ENCODE data around the gene PCNX1. TPM values are rescaled to one million over a fixed set of nuclear protein-coding genes. Genes with fewer than 3 reads are reported as not detected.

Gene PCNX1
- polyA plus RNA-seq, 3 donors = 7.3 to 26.7 (median 8.1) TPM

GRCh38 chr14:70988452-70988851 is 81.2 kb downstream of the PCNX1 start:
- peak overlapping the region in 1 of 2 donors; percentile 73 for H3K4me3 Mint-ChIP-seq
- Histone ChIP-seq H3K9ac (ENCODE audit: insufficient read depth, low read length, poor library complexity, severe bottlenecking) (no peak overlapping the region), H2AFZ (ENCODE audit: insufficient read depth, low read depth, low read length, poor library complexity, severe bottlenecking) (no peak overlapping the region), H3K9me3 (replicated peaks in 1 of 2; ENCODE audit: control insufficient read depth in 1 of 2, insufficient read depth in 1 of 2, low read length in 2 of 2) (no peaks in the 10 kb centered on the region), H3K4me3 (replicated peaks in 1 of 3; ENCODE audit: low read depth in 2 of 3, low read length in 3 of 3) (no peak overlapping the region), H3K27ac (ENCODE audit: low read depth in 1 of 2, low read length in 2 of 2) (no peak overlapping the region), H4K20me1 (ENCODE audit: insufficient read depth, low read length) (peaks cover 28% of the 10 kb centered on the region), H3K4me1 (ENCODE audit: control insufficient read depth in 1 of 2, insufficient read depth in 2 of 2, low read length in 2 of 2) (no peaks in the 10 kb centered on the region), H3K79me2 (ENCODE audit: insufficient read depth, low read length) (peaks cover 27% of the 10 kb centered on the region), H3K4me2 (replicated peaks; ENCODE audit: extremely low read depth, low read length, poor library complexity, severe bottlenecking) (no peak overlapping the region), H3K27me3 (ENCODE audit: control insufficient read depth in 2 of 2, insufficient read depth in 2 of 2, low read length in 2 of 2) (no peaks in the 10 kb centered on the region), H3K36me3 (replicated peaks in 1 of 2; ENCODE audit: control insufficient read depth in 1 of 2, insufficient read depth in 2 of 2, low read length in 2 of 2) (peaks cover 18 to 40% of the 10 kb centered on the region in 2 donors)
- H3K27ac Mint-ChIP-seq = peak overlapping the region in 2 of 7 donors; percentile 22 to 38
- H3K4me1 Mint-ChIP-seq = no peaks in the 10 kb centered on the region
- no peaks in the 10 kb centered on the region for H3K27me3 Mint-ChIP-seq (ENCODE audit: low read depth in 3 of 3)
- TF ChIP-seq, protein P1, sequence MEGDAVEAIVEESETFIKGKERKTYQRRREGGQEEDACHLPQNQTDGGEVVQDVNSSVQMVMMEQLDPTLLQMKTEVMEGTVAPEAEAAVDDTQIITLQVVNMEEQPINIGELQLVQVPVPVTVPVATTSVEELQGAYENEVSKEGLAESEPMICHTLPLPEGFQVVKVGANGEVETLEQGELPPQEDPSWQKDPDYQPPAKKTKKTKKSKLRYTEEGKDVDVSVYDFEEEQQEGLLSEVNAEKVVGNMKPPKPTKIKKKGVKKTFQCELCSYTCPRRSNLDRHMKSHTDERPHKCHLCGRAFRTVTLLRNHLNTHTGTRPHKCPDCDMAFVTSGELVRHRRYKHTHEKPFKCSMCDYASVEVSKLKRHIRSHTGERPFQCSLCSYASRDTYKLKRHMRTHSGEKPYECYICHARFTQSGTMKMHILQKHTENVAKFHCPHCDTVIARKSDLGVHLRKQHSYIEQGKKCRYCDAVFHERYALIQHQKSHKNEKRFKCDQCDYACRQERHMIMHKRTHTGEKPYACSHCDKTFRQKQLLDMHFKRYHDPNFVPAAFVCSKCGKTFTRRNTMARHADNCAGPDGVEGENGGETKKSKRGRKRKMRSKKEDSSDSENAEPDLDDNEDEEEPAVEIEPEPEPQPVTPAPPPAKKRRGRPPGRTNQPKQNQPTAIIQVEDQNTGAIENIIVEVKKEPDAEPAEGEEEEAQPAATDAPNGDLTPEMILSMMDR (IDR thresholded peaks at IDR 0.05) = no peak
- intact Hi-C loops (cut with micrococcal nuclease) = no loop called here
- DNase-seq = no peak
- peaks cover 0 to 2% (median 0%) of the 10 kb centered on the region in 7 donors for H3K9me3 Mint-ChIP-seq
- WGBS (ENCODE audit: insufficient coverage) = 86% methylated on average over 1 of the region's 10 CpGs
- peaks cover 27 to 30% of the 10 kb centered on the region in 2 donors for H3K36me3 Mint-ChIP-seq

GRCh38 chr14:70993931-70994330 is 86.7 kb downstream of the PCNX1 start:
- Histone ChIP-seq H3K4me1 (ENCODE audit: control insufficient read depth in 1 of 2, insufficient read depth in 2 of 2, low read length in 2 of 2) (peaks cover 0 to 6% of the 10 kb centered on the region in 2 donors), H3K36me3 (replicated peaks in 1 of 2; ENCODE audit: control insufficient read depth in 1 of 2, insufficient read depth in 2 of 2, low read length in 2 of 2) (peaks cover 20 to 47% of the 10 kb centered on the region in 2 donors), H3K79me2 (ENCODE audit: insufficient read depth, low read length) (peaks cover 5% of the 10 kb centered on the region), H3K27me3 (ENCODE audit: control insufficient read depth in 2 of 2, insufficient read depth in 2 of 2, low read length in 2 of 2) (no peaks in the 10 kb centered on the region), H3K4me3 (replicated peaks in 1 of 3; ENCODE audit: low read depth in 2 of 3, low read length in 3 of 3) (no peak overlapping the region), H3K4me2 (replicated peaks; ENCODE audit: extremely low read depth, low read length, poor library complexity, severe bottlenecking) (no peak overlapping the region), H3K27ac (ENCODE audit: low read depth in 1 of 2, low read length in 2 of 2) (no peak overlapping the region), H3K9ac (ENCODE audit: insufficient read depth, low read length, poor library complexity, severe bottlenecking) (no peak overlapping the region), H3K9me3 (replicated peaks in 1 of 2; ENCODE audit: control insufficient read depth in 1 of 2, insufficient read depth in 1 of 2, low read length in 2 of 2) (no peaks in the 10 kb centered on the region), H2AFZ (ENCODE audit: insufficient read depth, low read depth, low read length, poor library complexity, severe bottlenecking) (no peak overlapping the region), H4K20me1 (ENCODE audit: insufficient read depth, low read length) (peaks cover 14% of the 10 kb centered on the region)
- Mint-ChIP-seq H3K4me1 (peaks cover 16% of the 10 kb centered on the region), H3K27me3 (ENCODE audit: low read depth in 3 of 3) (no peaks in the 10 kb centered on the region), H3K36me3 (peaks cover 30 to 31% of the 10 kb centered on the region in 2 donors), H3K9me3 (no peaks in the 10 kb centered on the region), H3K27ac (no peak overlapping the region), H3K4me3 (no peak overlapping the region)
- no peak for DNase-seq
- intact Hi-C loops (cut with micrococcal nuclease) = no loop called here
- TF ChIP-seq, protein P1 (IDR thresholded peaks at IDR 0.05) = no peak

All from CD14-positive monocyte (primary cell).